Peyer's patch (tissue), 4 donors: ENCODE measurements around the gene SCN9A. TPM values are rescaled to one million over a fixed set of nuclear protein-coding genes. Genes with fewer than 3 reads are reported as not detected.

Source experiments
- DNase-seq, 3 donors: peaks; one replicate each; pipeline ENCODE4 v3.0.0-alpha.2; 2017 to 2019
- H3K27ac ChIP-seq, 4 donors: fragments of 200-600 bp; sonication (generic); one replicate each; pipeline ENCODE4 v1.5.1; 2016 to 2019
- H3K27me3 ChIP-seq, 2 donors: fragments of 200-600 bp; sonication (generic); one replicate each; pipeline ENCODE4 v1.5.1; 2019
- H3K36me3 ChIP-seq, 3 donors: fragments of 200-600 bp; sonication (generic); one replicate each; pipeline ENCODE4 v1.5.1; 2016 to 2019
- H3K4me1 ChIP-seq, 4 donors: fragments of 200-600 bp; sonication (generic); one replicate each; pipeline ENCODE4 v1.5.1; 2016 to 2019
- H3K4me3 ChIP-seq, 4 donors: fragments of 200-600 bp; sonication (generic); 1 replicate in 3 of 4; 2 replicates in 1 of 4; pipeline ENCODE4 v1.5.1; 2016 to 2019; ENCODE audit warnings: mild to moderate bottlenecking in 1 of 4
- H3K9me3 ChIP-seq, 4 donors: fragments of 200-600 bp; sonication (generic); one replicate each; pipeline ENCODE4 v1.5.1; 2016 to 2019; ENCODE audit warnings: mild to moderate bottlenecking in 1 of 4
- CTCF ChIP-seq, 6 experiments: fragments of 450-650 bp in 4 of 6; fragments of 200-600 bp in 2 of 6; sonication (generic) in 1 of 6; IDR thresholded peaks; one replicate each; pipeline ENCODE4 v1.5.1; 2017 to 2019; ENCODE audit warnings: antibody characterized with exemption in 6 of 6, mild to moderate bottlenecking in 3 of 6, moderate library complexity in 1 of 6
- POLR2A ChIP-seq, 2 donors: fragments of 450-650 bp; IDR thresholded peaks; one replicate each; pipeline ENCODE4 v1.5.1; 2017; ENCODE audit warnings: antibody characterized with exemption in 2 of 2, mild to moderate bottlenecking in 2 of 2, moderate library complexity in 2 of 2
- total RNA-seq, 4 donors: library from RNA; depleted of rRNA; stranded (reverse); fragments of >200 nt; gene quantifications; one replicate each; pipeline ENCODE4 v1.1.0, GENCODE V29; 2016

The SCN9A gene
- total RNA-seq, 4 donors from 2014 or later, result 7.5 to 19.8 (median 8.7) TPM

- H3K27ac ChIP-seq, result no peak overlapping the region
- no peaks in the 10 kb centered on the region for H3K27me3 ChIP-seq
- H3K36me3 ChIP-seq, result no peaks in the 10 kb centered on the region
- DNase-seq, result no peak
- H3K4me3 ChIP-seq, result no peak overlapping the region
- H3K4me1 ChIP-seq, result no peaks in the 10 kb centered on the region
- TF ChIP-seq POLR2A (IDR thresholded peaks at IDR 0.05) (no peak), CTCF (IDR thresholded peaks at IDR 0.05) (no peak)
- H3K9me3 ChIP-seq, result no peaks in the 10 kb centered on the region
These were observed 187.7 kb downstream of the SCN9A start for GRCh38 chr2:166188084-166188483.

- no peak for DNase-seq
- Histone ChIP-seq H3K27ac (no peak overlapping the region), H3K4me1 (no peaks in the 10 kb centered on the region), H3K9me3 (no peaks in the 10 kb centered on the region), H3K36me3 (no peaks in the 10 kb centered on the region), H3K27me3 (no peaks in the 10 kb centered on the region), H3K4me3 (no peak overlapping the region)
- TF ChIP-seq POLR2A (IDR thresholded peaks at IDR 0.05) (no peak), CTCF (IDR thresholded peaks at IDR 0.05) (no peak)
These were observed 191.0 kb downstream of the SCN9A start for GRCh38 chr2:166184789-166185188.

GRCh38 chr2:166181813-166182154, 194.0 kb downstream of the SCN9A start:
- Histone ChIP-seq H3K4me1 (no peaks in the 10 kb centered on the region), H3K4me3 (no peak overlapping the region), H3K27me3 (no peaks in the 10 kb centered on the region), H3K27ac (no peak overlapping the region), H3K9me3 (no peaks in the 10 kb centered on the region), H3K36me3 (no peaks in the 10 kb centered on the region)
- TF ChIP-seq POLR2A (IDR thresholded peaks at IDR 0.05) (no peak), CTCF (IDR thresholded peaks at IDR 0.05) (no peak)
- no peak for DNase-seq

- H3K9me3 ChIP-seq, result no peaks in the 10 kb centered on the region
- TF ChIP-seq CTCF (IDR thresholded peaks at IDR 0.05) (peak in 4 of 6 experiments; percentile 23 to 61 (median 50)), POLR2A (IDR thresholded peaks at IDR 0.05) (no peak)
- H3K4me1 ChIP-seq, result no peaks in the 10 kb centered on the region
- no peak overlapping the region for H3K4me3 ChIP-seq
- no peaks in the 10 kb centered on the region for H3K27me3 ChIP-seq
- H3K27ac ChIP-seq, result no peak overlapping the region
- H3K36me3 ChIP-seq, result no peaks in the 10 kb centered on the region
- peak; percentile 18 to 68 (median 47) for DNase-seq
These were observed 194.6 kb downstream of the SCN9A start for GRCh38 chr2:166180951-166181812.

GRCh38 chr2:166179201-166179600, 196.5 kb downstream of the SCN9A start:
- H3K4me1 ChIP-seq, result no peaks in the 10 kb centered on the region
- no peak for DNase-seq
- H3K36me3 ChIP-seq, result no peaks in the 10 kb centered on the region
- H3K9me3 ChIP-seq, result no peaks in the 10 kb centered on the region
- H3K27ac ChIP-seq, result no peak overlapping the region
- TF ChIP-seq POLR2A (IDR thresholded peaks at IDR 0.05) (no peak), CTCF (IDR thresholded peaks at IDR 0.05) (no peak)
- no peak overlapping the region for H3K4me3 ChIP-seq
- H3K27me3 ChIP-seq, result no peaks in the 10 kb centered on the region
